A549 (cell line): ENCODE results near the gene PLA2G1B. TPM values are rescaled to one million over a fixed set of nuclear protein-coding genes. Genes with fewer than 3 reads are reported as not detected.

ENCODE experiments used
- ATAC-seq, 2 experiments: fragments of 200-7000 bp in 1 of 2; fragments of >200 bp in 1 of 2; cut with Nextera tagmentation in 1 of 2; cut with Tn5 transposase in 1 of 2; 3 replicates each; pipeline versions ENCODE4 v1.8.0 to v1.9.1; 2018 to 2020; ENCODE audit warnings: mild to moderate bottlenecking in 1 of 2, moderate library complexity in 1 of 2
- CTCF ChIA-PET: fragments of 300-600 bp; sonication (Branson Sonifier 250); formaldehyde crosslinking; extraction: SDS; loops from one replicate; lab custom pipeline; 2021; ENCODE audit warnings: antibody characterized with exemption, inconsistent platforms; lab: Yijun Ruan, JAX
- POLR2A ChIA-PET: fragments of 350-600 bp; formaldehyde crosslinking; extraction: SDS; loops from one replicate; lab custom pipeline; 2021; ENCODE audit warnings: antibody characterized with exemption, inconsistent platforms; lab: Yijun Ruan, JAX
- DNase-seq, 2 experiments: peaks; one replicate each; pipeline versions ENCODE4 v3.0.0 to v3.0.0-alpha.2; 2011 to 2016; ENCODE audit warnings: low read depth in 1 of 2, low spot score in 1 of 2
- FAIRE-seq: peaks from 2 replicates; lab custom pipeline; 2011; peaks lifted over from hg19 to GRCh38; lab: Jason Lieb, UNC
- H3K27ac ChIP-seq, 2 experiments: fragments of >200 bp; sonication (Bioruptor Twin); formaldehyde crosslinking; 3 replicates each; pipeline ENCODE4 v1.5.1; 2016 to 2017
- H3K4me1 ChIP-seq: fragments of >200 bp; sonication (Bioruptor Twin); formaldehyde crosslinking; 3 replicates; pipeline ENCODE4 v1.6.1; 2016
- H3K4me2 ChIP-seq: fragments of >200 bp; sonication (Bioruptor Twin); formaldehyde crosslinking; 3 replicates; pipeline ENCODE4 v1.6.1; 2016
- H3K4me3 ChIP-seq: fragments of >200 bp; sonication (Bioruptor Twin); formaldehyde crosslinking; 3 replicates; pipeline ENCODE4 v1.5.1; 2016
- H3K9me3 ChIP-seq: fragments of >200 bp; sonication (Bioruptor Twin); formaldehyde crosslinking; 3 replicates; pipeline ENCODE4 v1.6.1; 2016
- CBX2 ChIP-seq: fragments of 200-600 bp; sonication (generic); IDR thresholded peaks from 2 replicates; pipeline ENCODE4 v1.6.1; 2016; ENCODE audit warnings: low read depth, mild to moderate bottlenecking, borderline replicate concordance
- CEBPB ChIP-seq, 2 experiments: fragments of >200 bp in 1 of 2; sonication (Bioruptor Twin) in 1 of 2; formaldehyde crosslinking in 1 of 2; IDR thresholded peaks; 2 replicates each; pipeline ENCODE4 v1.6.1; 2012 to 2016
- CTCF ChIP-seq: fragments of >200 bp; sonication (Bioruptor Twin); formaldehyde crosslinking; IDR thresholded peaks from 3 replicates; pipeline ENCODE4 v1.5.1; 2016
- FOSB ChIP-seq: fragments of 250-450 bp; sonication (Bioruptor Pico); IDR thresholded peaks from 2 replicates; pipeline ENCODE4 v1.5.0; 2020; ENCODE audit warnings: mild to moderate bottlenecking, moderate library complexity
- FOSL2 ChIP-seq, 2 experiments: fragments of 450-650 bp in 1 of 2; fragments of >200 bp in 1 of 2; sonication (Bioruptor Twin) in 1 of 2; formaldehyde crosslinking; IDR thresholded peaks; 2 replicates each; pipeline versions ENCODE4 v1.5.0 to v1.6.1; 2016 to 2020; ENCODE audit warnings: mild to moderate bottlenecking in 1 of 2, moderate library complexity in 1 of 2
- FOXS1 ChIP-seq: fragments of 250-450 bp; sonication (Bioruptor Pico); IDR thresholded peaks from 2 replicates; pipeline ENCODE4 v1.5.0; 2020; ENCODE audit warnings: mild to moderate bottlenecking, moderate library complexity
- HES2 ChIP-seq: fragments of >200 bp; sonication (Bioruptor Twin); formaldehyde crosslinking; IDR thresholded peaks from 2 replicates; pipeline ENCODE4 v1.6.1; 2016
- HMGXB4 ChIP-seq: fragments of 250-450 bp; sonication (Bioruptor Pico); IDR thresholded peaks from 2 replicates; pipeline ENCODE4 v1.5.0; 2021; ENCODE audit warnings: mild to moderate bottlenecking, moderate library complexity, borderline replicate concordance
- HOXB13 ChIP-seq: fragments of 250-450 bp; sonication (Bioruptor Pico); IDR thresholded peaks from 2 replicates; pipeline ENCODE4 v1.5.0; 2020; ENCODE audit warnings: low read depth, mild to moderate bottlenecking, moderate library complexity
- JUN ChIP-seq, 2 experiments: fragments of >200 bp; sonication (Bioruptor Twin); formaldehyde crosslinking; IDR thresholded peaks; 2 replicates in 1 of 2; 3 replicates in 1 of 2; pipeline ENCODE4 v1.6.1; 2016 to 2017
- KDM5A ChIP-seq: fragments of 200-600 bp; sonication (generic); IDR thresholded peaks from 2 replicates; pipeline ENCODE4 v1.6.1; 2016; ENCODE audit warnings: antibody characterized with exemption, mild to moderate bottlenecking
- NFE2L2 ChIP-seq: fragments of 150-350 bp; conservative IDR thresholded peaks from 2 replicates; pipeline ENCODE4 v1.6.1; 2014; ENCODE audit warnings: low read length
- NR3C1 ChIP-seq: fragments of >200 bp; sonication (Bioruptor Twin); formaldehyde crosslinking; IDR thresholded peaks from 3 replicates; pipeline ENCODE4 v1.6.1; 2017
- POLR2A ChIP-seq: IDR thresholded peaks from 2 replicates; pipeline ENCODE4 v1.6.1; 2012; ENCODE audit warnings: mild to moderate bottlenecking, low read length
- POLR2AphosphoS2 ChIP-seq: conservative IDR thresholded peaks from 2 replicates; pipeline ENCODE4 v1.6.1; 2012; ENCODE audit warnings: low read length, improper control_type of control experiment, inconsistent platforms
- RAD21 ChIP-seq, 2 experiments: fragments of >200 bp in 1 of 2; sonication (Bioruptor Twin) in 1 of 2; formaldehyde crosslinking in 1 of 2; IDR thresholded peaks in 1 of 2; conservative IDR thresholded peaks in 1 of 2; 2 replicates in 1 of 2; 3 replicates in 1 of 2; pipeline ENCODE4 v1.6.1; 2012 to 2018; ENCODE audit warnings: inconsistent platforms in 1 of 2
- RARB ChIP-seq: fragments of 250-450 bp; sonication (Bioruptor Pico); IDR thresholded peaks from 2 replicates; pipeline ENCODE4 v1.8.0; 2021; ENCODE audit warnings: mild to moderate bottlenecking, moderate library complexity
- RFX5 ChIP-seq: fragments of 450-650 bp; IDR thresholded peaks from 2 replicates; pipeline ENCODE4 v1.7.1; 2014; ENCODE audit warnings: antibody characterized with exemption, mild to moderate bottlenecking, moderate library complexity
- TFCP2L1 ChIP-seq: fragments of 250-450 bp; sonication (Bioruptor Pico); IDR thresholded peaks from 2 replicates; pipeline ENCODE4 v1.5.0; 2021; ENCODE audit warnings: mild to moderate bottlenecking
- ZFP36 ChIP-seq: fragments of 450-650 bp; IDR thresholded peaks from 2 replicates; pipeline ENCODE4 v1.6.1; 2014; ENCODE audit warnings: borderline replicate concordance; ENCODE audit not compliant: partially characterized antibody
- ZSCAN20 ChIP-seq: fragments of 250-450 bp; sonication (Bioruptor Pico); IDR thresholded peaks from 2 replicates; pipeline ENCODE4 v1.8.0; 2022; ENCODE audit warnings: mild to moderate bottlenecking, moderate library complexity
- WGBS: methylation state at CpG from one replicate; pipeline ENCODE4 v1.1.6; 2017; ENCODE audit errors: missing lambda C conversion rate; 5-methylcytosine and 5-hydroxymethylcytosine counted together
- polyA plus RNA-seq, 4 experiments: library from polyadenylated mRNA; depleted of rRNA in 3 of 4; stranded (reverse); fragments of >200 nt; fragmentation: RNase III in 1 of 4; extraction: RNeasy Plus Mini Kit Qiagen cat#74134 plus additional on column Dnase treatment in 1 of 4; gene quantifications; 2 replicates in 3 of 4; 3 replicates in 1 of 4; pipeline ENCODE4 v1.2.3, GENCODE V29; 2011 to 2017

PLA2G1B gene
- polyA plus RNA-seq, 2 of the 4 experiments (the other 2 are of a cell fraction): 0.21 TPM; not detected in 1

GRCh38 chr12:120363274-120363855 is 35.8 kb upstream of the PLA2G1B start:
- FAIRE-seq (no peak), ATAC-seq (no peak), DNase-seq (no peak)
- 81% methylated on average over 7 of the region's 9 CpGs for WGBS
- no peak overlapping the region for H3K27ac ChIP-seq
- H3K9me3 ChIP-seq: no peaks in the 10 kb centered on the region
- peaks cover 6% of the 10 kb centered on the region; the same call in 1 of the 3 replicates for H3K4me1 ChIP-seq
- TF ChIP-seq FOSL2 (IDR thresholded peaks at IDR 0.05): no peak
- no peak for TF ChIP-seq FOSL2 (CRISPR knock-in tag; IDR thresholded peaks at IDR 0.05)
- TF ChIP-seq POLR2A: no peak
- no peak for TF ChIP-seq ZSCAN20
- no peak for TF ChIP-seq NR3C1
- no peak for TF ChIP-seq FOXS1
- TF ChIP-seq TFCP2L1 (CRISPR knock-in tag): no peak
- no peak for TF ChIP-seq FOSB (CRISPR knock-in tag)
- no peak for TF ChIP-seq RAD21 (conservative IDR thresholded peaks at IDR 0.05 in 1 of 2, IDR thresholded peaks at IDR 0.05 in 1 of 2)
- no peak overlapping the region for H3K4me2 ChIP-seq
- H3K4me3 ChIP-seq: no peak overlapping the region
- CTCF ChIA-PET: interaction anchor here (0.9 to 2.2 kb wide), 6 partner anchors 10 to 67 kb away, joined by 3 to 10 read pairs (median 4); partner anchors contain the start of gene SIRT4
- POLR2A ChIA-PET: no interaction called here

DNA sequence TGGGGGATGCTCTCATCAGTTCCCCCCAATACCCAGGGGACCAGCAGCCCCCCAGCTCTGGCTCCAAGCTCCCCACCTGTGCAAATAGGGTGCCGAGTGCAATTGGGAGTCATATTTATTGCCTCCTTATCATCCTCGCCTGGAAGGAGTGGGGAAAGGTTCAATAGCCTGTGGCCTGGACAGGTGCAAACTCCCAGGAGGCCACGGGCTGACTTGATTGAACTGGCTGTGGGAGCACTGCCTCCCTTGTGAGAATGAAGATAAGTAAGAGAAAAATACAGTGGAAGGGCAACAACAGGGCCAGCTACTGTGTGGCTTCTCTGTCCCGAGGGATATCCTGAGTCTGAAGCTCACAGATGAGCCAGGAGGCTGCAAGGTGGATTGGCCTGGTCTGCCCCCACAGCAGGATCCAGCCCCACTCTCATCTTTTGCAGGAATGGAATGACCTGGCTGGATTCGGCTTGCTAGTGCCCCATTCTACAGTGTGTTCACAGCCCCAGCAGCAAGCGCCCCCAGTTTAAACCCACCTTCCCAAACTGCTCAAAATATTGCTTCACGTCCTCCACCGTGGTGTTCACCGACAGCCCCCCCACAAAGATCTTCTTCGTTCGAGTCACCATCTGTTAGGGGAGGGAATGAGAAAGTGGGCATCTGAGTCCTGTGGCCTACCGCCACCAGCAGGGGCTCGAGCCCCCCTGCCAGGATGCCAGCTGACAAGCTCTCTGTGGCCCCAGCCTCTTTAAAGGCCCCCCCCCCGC is 35.1 kb upstream of the PLA2G1B start:
- ATAC-seq (no peak), FAIRE-seq (no peak), DNase-seq (no peak)
- POLR2A ChIA-PET: no interaction called here
- CTCF ChIA-PET: interaction anchor here (0.8 to 1.7 kb wide), 4 partner anchors 9 to 104 kb away, joined by 3 to 10 read pairs (median 3); no protein-coding TSS in a partner anchor
- no peaks in the 10 kb centered on the region for H3K9me3 ChIP-seq
- TF ChIP-seq POLR2AphosphoS2: no peak
- no peak for TF ChIP-seq HMGXB4 (CRISPR knock-in tag)
- no peak for TF ChIP-seq HES2
- TF ChIP-seq ZFP36: no peak
- TF ChIP-seq CEBPB (IDR thresholded peaks at IDR 0.05): no peak
- no peak for TF ChIP-seq RFX5
- no peak for TF ChIP-seq JUN (IDR thresholded peaks at IDR 0.05)
- TF ChIP-seq HOXB13: no peak
- TF ChIP-seq NFE2L2: no peak
- TF ChIP-seq NR3C1: no peak
- TF ChIP-seq CTCF: no peak
- no peak for TF ChIP-seq CBX2
- no peak for TF ChIP-seq RARB (CRISPR knock-in tag)
- TF ChIP-seq KDM5A: no peak
- TF ChIP-seq, all 56 proteins: peak for 0
- no peak overlapping the region for H3K27ac ChIP-seq
- peaks cover under 1% of the 10 kb centered on the region; the same call in 1 of the 3 replicates for H3K4me1 ChIP-seq
- H3K4me2 ChIP-seq: no peak overlapping the region
- H3K4me3 ChIP-seq: no peak overlapping the region
- 78% methylated on average over 12 of the region's 14 CpGs for WGBS
